Ascending aorta (tissue), 2 donors: Measurements from ENCODE around the gene IVD. TPM values are rescaled to one million over a fixed set of nuclear protein-coding genes. Genes with fewer than 3 reads are reported as not detected.

Experiments used
- DNase-seq, 2 donors: peaks; one replicate each; pipeline ENCODE4 v3.0.0-alpha.2; 2019; ENCODE audit warnings: low spot score in 2 of 2
- H3K27ac ChIP-seq, 2 donors: fragments of 200-600 bp; sonication (generic); one replicate each; pipeline ENCODE4 v1.5.1; 2016 to 2017; ENCODE audit warnings: mild to moderate bottlenecking in 1 of 2
- H3K27me3 ChIP-seq: fragments of 200-600 bp; sonication (generic); one replicate; pipeline ENCODE4 v1.5.1; 2017
- H3K36me3 ChIP-seq, 2 donors: fragments of 200-600 bp; sonication (generic); one replicate each; pipeline ENCODE4 v1.5.1; 2016
- H3K4me1 ChIP-seq, 2 donors: fragments of 200-600 bp; sonication (generic); one replicate each; pipeline ENCODE4 v1.5.1; 2016 to 2017; ENCODE audit warnings: mild to moderate bottlenecking in 1 of 2
- H3K4me3 ChIP-seq, 2 donors: fragments of 200-600 bp; sonication (generic); one replicate each; pipeline ENCODE4 v1.5.1; 2016 to 2017; ENCODE audit warnings: mild to moderate bottlenecking in 1 of 2
- H3K9me3 ChIP-seq, 2 donors: fragments of 200-600 bp; sonication (generic); one replicate each; pipeline ENCODE4 v1.5.1; 2016
- CTCF ChIP-seq, 3 experiments: fragments of 200-600 bp in 2 of 3; fragments of 450-650 bp in 1 of 3; sonication (generic) in 2 of 3; IDR thresholded peaks; one replicate each; pipeline ENCODE4 v1.5.1; 2016 to 2019; ENCODE audit warnings: antibody characterized with exemption in 3 of 3, mild to moderate bottlenecking in 1 of 3, moderate library complexity in 1 of 3
- intact Hi-C: fragments of 100-400 bp; cut with DNase I; formaldehyde crosslinking; loops from one replicate; pipeline ENCODE4 v1.15.1; 2023
- total RNA-seq: library from RNA; depleted of rRNA; stranded (reverse); fragments of >200 nt; gene quantifications from one replicate; pipeline ENCODE4 v1.1.0, GENCODE V29; 2016

The IVD gene
- total RNA-seq, 1 donor from 2014 or later: 39.5 TPM

GRCh38 chr15:40415226-40415625 is 9.6 kb downstream of the IVD start:
- Histone ChIP-seq H3K9me3 (no peaks in the 10 kb centered on the region), H3K27me3 (no peaks in the 10 kb centered on the region), H3K4me1 (no peaks in the 10 kb centered on the region), H3K4me3 (no peak overlapping the region), H3K36me3 (peaks cover 55 to 73% of the 10 kb centered on the region in 2 donors), H3K27ac (no peak overlapping the region)
- DNase-seq: no peak
- intact Hi-C loops: no loop called here
- TF ChIP-seq CTCF (IDR thresholded peaks at IDR 0.05): no peak

DNA sequence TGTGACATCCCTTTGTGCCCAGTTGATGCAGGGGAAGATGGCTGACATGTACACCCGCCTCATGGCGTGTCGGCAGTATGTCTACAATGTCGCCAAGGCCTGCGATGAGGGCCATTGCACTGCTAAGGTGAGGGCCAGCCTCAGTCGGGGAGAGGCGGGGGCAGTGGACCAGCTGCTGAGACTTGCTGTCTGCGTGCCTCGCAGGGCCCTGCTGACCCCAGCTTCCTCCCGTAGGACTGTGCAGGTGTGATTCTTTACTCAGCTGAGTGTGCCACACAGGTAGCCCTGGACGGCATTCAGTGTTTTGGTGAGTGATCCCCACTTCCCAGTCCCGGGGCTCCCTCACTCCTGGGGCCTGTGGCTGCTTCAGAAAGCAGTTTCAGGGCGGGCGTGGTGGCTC is 10.5 kb downstream of the IVD start:
- Histone ChIP-seq H3K4me1 (peaks cover 0 to 4% of the 10 kb centered on the region in 2 donors), H3K9me3 (no peaks in the 10 kb centered on the region), H3K27ac (no peak overlapping the region), H3K4me3 (no peak overlapping the region), H3K36me3 (peaks cover 48 to 65% of the 10 kb centered on the region in 2 donors), H3K27me3 (no peaks in the 10 kb centered on the region)
- no peak for DNase-seq
- no peak for TF ChIP-seq CTCF (IDR thresholded peaks at IDR 0.05)
- intact Hi-C loops: no loop called here

- peaks cover 5 to 13% of the 10 kb centered on the region in 2 donors for H3K4me1 ChIP-seq
- peaks cover 38 to 45% of the 10 kb centered on the region in 2 donors for H3K36me3 ChIP-seq
- intact Hi-C loops: no loop called here
- TF ChIP-seq CTCF (IDR thresholded peaks at IDR 0.05): no peak
- no peak for DNase-seq
- no peaks in the 10 kb centered on the region for H3K9me3 ChIP-seq
- no peaks in the 10 kb centered on the region for H3K27me3 ChIP-seq
- no peak overlapping the region for H3K27ac ChIP-seq
- H3K4me3 ChIP-seq: no peak overlapping the region
Measured at GRCh38 chr15:40418126-40418525, 12.5 kb downstream of the IVD start.

- peak overlapping the region in 1 of 2 donors; percentile 0 for H3K27ac ChIP-seq
- peaks cover 21 to 26% of the 10 kb centered on the region in 2 donors for H3K36me3 ChIP-seq
- intact Hi-C loops: no loop called here
Measured at GRCh38 chr15:40420071-40420713, 14.6 kb downstream of the IVD start.

GRCh38 chr15:40420793-40421192 is 15.2 kb downstream of the IVD start:
- peak overlapping the region in 1 of 2 donors; percentile 0 for H3K27ac ChIP-seq
- TF ChIP-seq CTCF (IDR thresholded peaks at IDR 0.05): no peak
- no peak overlapping the region for H3K4me3 ChIP-seq
- H3K27me3 ChIP-seq: no peaks in the 10 kb centered on the region
- intact Hi-C loops: no loop called here
- DNase-seq: no peak
- H3K9me3 ChIP-seq: no peaks in the 10 kb centered on the region
- peaks cover 15 to 23% of the 10 kb centered on the region in 2 donors for H3K36me3 ChIP-seq
- peaks cover 5 to 13% of the 10 kb centered on the region in 2 donors for H3K4me1 ChIP-seq

More at GRCh38 chr15:40420071-40420713, 14.6 kb downstream of the IVD start:
- TF ChIP-seq CTCF (IDR thresholded peaks at IDR 0.05): no peak
- Histone ChIP-seq H3K9me3 (no peaks in the 10 kb centered on the region), H3K4me1 (peaks cover 5 to 13% of the 10 kb centered on the region in 2 donors), H3K4me3 (no peak overlapping the region), H3K27me3 (no peaks in the 10 kb centered on the region)
- no peak for DNase-seq
